NOMO-1 treated with dmso at 0.1 percent for 144 hours (cell line): ENCODE results near the gene KIAA1958.

Experiments
- DNase-seq: peaks from one replicate; lab custom pipeline; 2025; ENCODE audit not compliant: unreplicated experiment; lab: John Stamatoyannopoulos, UW

Gene KIAA1958

GRCh38 chr9:112527959-112528358, 41.3 kb downstream of the KIAA1958 start:
- no peak for DNase-seq

- no peak for DNase-seq
Measured at GRCh38 chr9:112529316-112529715, 42.7 kb downstream of the KIAA1958 start.

GRCh38 chr9:112530751-112531205, 44.2 kb downstream of the KIAA1958 start:
- DNase-seq: no peak

GRCh38 chr9:112531666-112532282, 45.1 kb downstream of the KIAA1958 start:
- DNase-seq: no peak

GRCh38 chr9:112532427-112532826, 45.8 kb downstream of the KIAA1958 start:
- no peak for DNase-seq

- no peak for DNase-seq
Measured at GRCh38 chr9:112533660-112534059, 47.0 kb downstream of the KIAA1958 start.

GRCh38 chr9:112535301-112535700, 48.7 kb downstream of the KIAA1958 start:
- DNase-seq: no peak

- DNase-seq: no peak
Measured at GRCh38 chr9:112535811-112536210, 49.2 kb downstream of the KIAA1958 start.

- no peak for DNase-seq
Measured at GRCh38 chr9:112537561-112537960, 50.9 kb downstream of the KIAA1958 start.

GRCh38 chr9:112540800-112541199, 54.2 kb downstream of the KIAA1958 start:
- no peak for DNase-seq

- no peak for DNase-seq
Measured at GRCh38 chr9:112541685-112542084, 55.1 kb downstream of the KIAA1958 start.

GRCh38 chr9:112542593-112543292, 56.1 kb downstream of the KIAA1958 start:
- DNase-seq: no peak

- no peak for DNase-seq
Measured at GRCh38 chr9:112544477-112544876, 57.9 kb downstream of the KIAA1958 start.

- DNase-seq: no peak
Measured at GRCh38 chr9:112545237-112545636, 58.6 kb downstream of the KIAA1958 start.

- DNase-seq: no peak
Measured at GRCh38 chr9:112546149-112547012, 59.8 kb downstream of the KIAA1958 start.

- no peak for DNase-seq
Measured at GRCh38 chr9:112548051-112548440, 61.4 kb downstream of the KIAA1958 start.

GRCh38 chr9:112548836-112549595, 62.4 kb downstream of the KIAA1958 start:
- peak; percentile 6 for DNase-seq

GRCh38 chr9:112550531-112550930, 63.9 kb downstream of the KIAA1958 start:
- no peak for DNase-seq

- DNase-seq: no peak
Measured at GRCh38 chr9:112551641-112552040, 65.0 kb downstream of the KIAA1958 start.

GRCh38 chr9:112552229-112553056, 65.8 kb downstream of the KIAA1958 start:
- no peak for DNase-seq
